CD4-positive, alpha-beta T cell (primary cell): Measurements from ENCODE around the gene SYT3. TPM values are rescaled to one million over a fixed set of nuclear protein-coding genes. Genes with fewer than 3 reads are reported as not detected.
"Not testable (repeated sequence)": the region's sequence is repeated elsewhere in the genome, so short reads cannot be mapped to it uniquely, and the experiment has no call there.

Experiments used
- ATAC-seq: fragments of 200-7000 bp; cut with Tn5 transposase; one replicate; pipeline ENCODE4 v1.10.0; 2022; ENCODE audit warnings: mild to moderate bottlenecking; ENCODE audit not compliant: poor library complexity
- CTCF ChIA-PET: fragments of 350-600 bp; sonication (Branson Sonifier 250); formaldehyde crosslinking; loops from one replicate; lab custom pipeline; 2021; ENCODE audit warnings: antibody characterized with exemption, inconsistent platforms; lab: Charles Lee
- POLR2A ChIA-PET: fragments of 350-600 bp; sonication (Branson Sonifier 250); formaldehyde crosslinking; loops from one replicate; lab custom pipeline; 2021; ENCODE audit warnings: antibody characterized with exemption, inconsistent platforms; lab: Charles Lee
- DNase-seq, 14 experiments: peaks; one replicate each; pipeline ENCODE4 v3.0.0-alpha.2; 2013 to 2020; ENCODE audit warnings: mixed read lengths in 2 of 14
- H3K27ac ChIP-seq, 2 donors: one replicate each; pipeline versions ENCODE4 v1.5.1 to v1.7.0; 2013; ENCODE audit warnings: low read length in 2 of 2, low read depth in 1 of 2, mild to moderate bottlenecking in 1 of 2
- H3K27me3 ChIP-seq, 2 experiments: 1 replicate in 1 of 2; 2 replicates in 1 of 2; pipeline versions ENCODE4 v1.6.1 to v1.7.0; 2013; ENCODE audit warnings: low read length in 2 of 2, control low read depth in 1 of 2, mild to moderate bottlenecking in 1 of 2, moderate library complexity in 1 of 2; ENCODE audit not compliant: insufficient read depth in 2 of 2, control insufficient read depth in 1 of 2
- H3K36me3 ChIP-seq: one replicate; pipeline ENCODE4 v1.6.1; 2013; ENCODE audit warnings: low read length, control low read depth; ENCODE audit not compliant: insufficient read depth
- H3K4me1 ChIP-seq: one replicate; pipeline ENCODE4 v1.6.1; 2013; ENCODE audit warnings: low read length, control low read depth; ENCODE audit not compliant: insufficient read depth
- H3K4me3 ChIP-seq: one replicate; pipeline ENCODE4 v1.5.1; 2013; ENCODE audit warnings: mild to moderate bottlenecking, low read length, moderate library complexity
- H3K9me3 ChIP-seq, 2 experiments: 1 replicate in 1 of 2; 2 replicates in 1 of 2; pipeline versions ENCODE4 v1.6.1 to v1.7.0; 2013; ENCODE audit warnings: low read length in 2 of 2, mild to moderate bottlenecking in 2 of 2, control low read depth in 1 of 2, moderate library complexity in 1 of 2; ENCODE audit not compliant: control insufficient read depth in 1 of 2, insufficient read depth in 1 of 2
- H3K27ac Mint-ChIP-seq: one replicate; pipeline ENCODE4 v1.8.0; 2020; ENCODE audit warnings: mixed read lengths
- H3K27me3 Mint-ChIP-seq: one replicate; pipeline ENCODE4 v1.8.0; 2021; ENCODE audit warnings: mixed read lengths
- H3K36me3 Mint-ChIP-seq: one replicate; pipeline ENCODE4 v1.8.0; 2021; ENCODE audit warnings: low read depth, mixed read lengths
- H3K4me1 Mint-ChIP-seq: one replicate; pipeline ENCODE4 v1.8.0; 2021; ENCODE audit warnings: low read depth, mixed read lengths
- H3K4me3 Mint-ChIP-seq: one replicate; pipeline ENCODE4 v1.8.0; 2020; ENCODE audit warnings: mild to moderate bottlenecking, mixed read lengths
- H3K9me3 Mint-ChIP-seq: one replicate; pipeline ENCODE4 v1.8.0; 2020; ENCODE audit warnings: mixed read lengths
- intact Hi-C, 2 experiments: fragments of 100-400 bp; cut with DNase I in 1 of 2; cut with micrococcal nuclease in 1 of 2; formaldehyde crosslinking; loops; one replicate each; pipeline versions ENCODE4 v1.15.1 to v1.9.0; 2023 to 2025; cut with DNase I, micrococcal nuclease
- total RNA-seq, 174 experiments: library from RNA in 2 of 174; stranded (reverse) in 2 of 174; gene quantifications; one replicate each; pipeline ENCODE4 v1.2.3 and lab custom pipeline; 2021 to 2026
- TF ChIP-seq, protein P1 (sequence below): fragments of 200-600 bp; IDR thresholded peaks from one replicate; pipeline ENCODE4 v1.8.0; 2022; ENCODE audit warnings: antibody characterized with exemption, mild to moderate bottlenecking

Gene SYT3
- total RNA-seq, 2 experiments from 2014 or later = not detected

DNA sequence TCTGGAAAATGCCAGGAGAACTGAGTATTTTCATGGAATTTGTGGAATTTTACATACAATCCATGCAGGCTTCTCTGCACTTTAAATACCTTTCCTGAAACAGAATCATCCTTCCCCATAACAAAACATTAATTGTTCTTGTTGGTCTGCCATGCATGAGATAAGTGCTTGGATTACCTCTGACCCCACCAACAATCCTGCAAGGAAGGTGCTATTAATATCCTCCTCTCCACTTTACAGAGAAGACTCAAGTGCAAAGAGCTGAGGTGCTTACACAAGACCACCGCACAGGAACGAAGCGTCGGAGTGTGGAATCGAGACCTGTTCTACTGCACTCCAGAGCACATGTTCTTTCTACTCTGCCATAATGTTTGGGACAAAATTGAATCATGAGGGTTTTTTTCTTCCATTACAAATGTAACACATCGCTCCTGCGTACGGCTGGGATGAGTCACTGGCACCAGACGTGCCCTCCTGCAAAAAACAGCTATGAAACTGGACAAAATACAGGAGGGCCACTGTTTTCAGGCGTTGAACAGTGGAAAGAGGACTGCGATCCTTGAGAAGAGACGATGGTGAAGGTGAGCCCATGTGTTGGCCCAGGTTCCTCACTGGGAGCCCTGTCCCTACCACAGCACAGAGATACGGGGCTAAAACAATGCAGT lies 58.6 kb downstream of the SYT3 start:
- H3K9me3 Mint-ChIP-seq = no peaks in the 10 kb centered on the region
- peaks cover 35% of the 10 kb centered on the region for H3K27me3 Mint-ChIP-seq
- H3K36me3 ChIP-seq = no peaks in the 10 kb centered on the region
- no peaks in the 10 kb centered on the region for H3K36me3 Mint-ChIP-seq
- H3K27ac ChIP-seq = no peak overlapping the region
- H3K4me3 Mint-ChIP-seq = no peak overlapping the region
- H3K27ac Mint-ChIP-seq = no peak overlapping the region
- H3K4me1 ChIP-seq = no peaks in the 10 kb centered on the region
- ChIA-PET POLR2A (no interaction called here), CTCF (no interaction called here)
- no peaks in the 10 kb centered on the region for H3K27me3 ChIP-seq
- intact Hi-C loops = no loop called here
- DNase-seq = no peak
- peaks cover 0 to 6% of the 10 kb centered on the region in 2 experiments for H3K9me3 ChIP-seq
- no peak for ATAC-seq
- H3K4me3 ChIP-seq = no peak overlapping the region
- no peaks in the 10 kb centered on the region for H3K4me1 Mint-ChIP-seq
- TF ChIP-seq, protein P1, sequence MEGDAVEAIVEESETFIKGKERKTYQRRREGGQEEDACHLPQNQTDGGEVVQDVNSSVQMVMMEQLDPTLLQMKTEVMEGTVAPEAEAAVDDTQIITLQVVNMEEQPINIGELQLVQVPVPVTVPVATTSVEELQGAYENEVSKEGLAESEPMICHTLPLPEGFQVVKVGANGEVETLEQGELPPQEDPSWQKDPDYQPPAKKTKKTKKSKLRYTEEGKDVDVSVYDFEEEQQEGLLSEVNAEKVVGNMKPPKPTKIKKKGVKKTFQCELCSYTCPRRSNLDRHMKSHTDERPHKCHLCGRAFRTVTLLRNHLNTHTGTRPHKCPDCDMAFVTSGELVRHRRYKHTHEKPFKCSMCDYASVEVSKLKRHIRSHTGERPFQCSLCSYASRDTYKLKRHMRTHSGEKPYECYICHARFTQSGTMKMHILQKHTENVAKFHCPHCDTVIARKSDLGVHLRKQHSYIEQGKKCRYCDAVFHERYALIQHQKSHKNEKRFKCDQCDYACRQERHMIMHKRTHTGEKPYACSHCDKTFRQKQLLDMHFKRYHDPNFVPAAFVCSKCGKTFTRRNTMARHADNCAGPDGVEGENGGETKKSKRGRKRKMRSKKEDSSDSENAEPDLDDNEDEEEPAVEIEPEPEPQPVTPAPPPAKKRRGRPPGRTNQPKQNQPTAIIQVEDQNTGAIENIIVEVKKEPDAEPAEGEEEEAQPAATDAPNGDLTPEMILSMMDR = no peak

DNA sequence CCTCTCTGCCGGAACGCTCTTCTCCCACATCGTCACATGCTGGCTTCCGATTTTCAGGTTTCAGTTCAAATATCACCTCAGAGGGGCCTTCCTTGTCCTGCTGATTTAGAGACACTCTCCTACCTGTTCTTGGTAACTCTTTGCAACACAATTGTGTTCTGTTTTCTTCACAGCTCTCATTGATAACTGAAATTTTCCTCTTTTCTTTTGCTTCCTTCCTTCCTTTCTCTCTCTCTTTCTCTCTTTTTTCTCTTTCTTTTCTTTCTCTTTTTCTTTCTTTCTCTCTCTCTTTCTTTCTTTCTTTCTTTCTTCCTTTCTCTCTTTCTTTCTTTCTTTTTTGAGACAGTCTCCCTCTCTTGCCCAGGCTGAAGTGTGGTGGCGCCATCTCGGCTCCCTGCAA lies 59.4 kb downstream of the SYT3 start:
- no peak overlapping the region for H3K27ac Mint-ChIP-seq
- TF ChIP-seq, protein P1 = no peak
- no peaks in the 10 kb centered on the region for H3K4me1 Mint-ChIP-seq
- POLR2A ChIA-PET = no interaction called here
- Histone ChIP-seq H3K27ac (no peak overlapping the region), H3K9me3 (peaks cover 0 to 6% of the 10 kb centered on the region in 2 experiments), H3K4me1 (no peaks in the 10 kb centered on the region), H3K4me3 (no peak overlapping the region), H3K36me3 (no peaks in the 10 kb centered on the region), H3K27me3 (no peaks in the 10 kb centered on the region)
- DNase-seq (no peak), ATAC-seq (no peak)
- H3K36me3 Mint-ChIP-seq = no peaks in the 10 kb centered on the region
- H3K27me3 Mint-ChIP-seq = peaks cover 35% of the 10 kb centered on the region
- no peaks in the 10 kb centered on the region for H3K9me3 Mint-ChIP-seq
- H3K4me3 Mint-ChIP-seq = no peak overlapping the region
- CTCF ChIA-PET = no interaction called here
- intact Hi-C loops = no loop called here

DNA sequence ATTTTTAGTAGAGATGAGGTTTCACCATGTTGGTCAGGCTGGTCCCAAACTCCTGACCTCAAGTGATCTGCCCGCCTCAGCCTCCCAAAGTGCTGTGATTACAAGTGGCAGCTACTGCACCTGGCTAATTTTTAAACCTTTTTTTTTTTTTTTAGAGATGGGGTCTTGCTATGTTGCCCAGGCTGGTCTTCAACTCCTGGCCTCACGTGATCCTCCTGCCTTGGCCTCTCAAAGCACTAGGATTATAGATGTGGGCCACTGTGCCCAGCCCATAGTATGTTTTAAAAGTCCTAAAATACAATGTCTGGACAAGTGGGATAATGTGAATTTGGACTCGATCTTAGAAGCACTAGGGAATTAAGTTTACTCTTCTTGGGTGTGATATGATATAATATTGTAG lies 62.9 kb downstream of the SYT3 start:
- CTCF ChIA-PET, POLR2A ChIA-PET, H3K4me1 ChIP-seq, H3K27me3 ChIP-seq, H3K9me3 Mint-ChIP-seq, intact Hi-C loops, H3K36me3 ChIP-seq, DNase-seq, H3K4me3 ChIP-seq, H3K27ac Mint-ChIP-seq, H3K9me3 ChIP-seq, H3K36me3 Mint-ChIP-seq, H3K27ac ChIP-seq, ATAC-seq, H3K4me1 Mint-ChIP-seq, H3K4me3 Mint-ChIP-seq: not testable (repeated sequence)
- peaks cover 27% of the 10 kb centered on the region for H3K27me3 Mint-ChIP-seq
